GM21528 (cell line): ENCODE results near the gene RXFP1.

Source experiments
- ATAC-seq: cut with Tn5 transposase; IDR thresholded peaks from one replicate; pipeline ENCODE4 v1.9.1; 2021; ENCODE audit warnings: mild to moderate bottlenecking, moderate library complexity; ENCODE audit not compliant: unreplicated experiment, low FRiP score

The RXFP1 gene

GRCh38 chr4:158667651-158668198, 146.0 kb downstream of the RXFP1 start:
- ATAC-seq = no peak

- no peak for ATAC-seq
Observed at GRCh38 chr4:158669310-158669709, 147.6 kb downstream of the RXFP1 start.

GRCh38 chr4:158670975-158671664, 149.4 kb downstream of the RXFP1 start:
- peak; percentile 38 for ATAC-seq

GRCh38 chr4:158671665-158671914, 149.9 kb downstream of the RXFP1 start, which contains the start of gene C4orf46:
Gene C4orf46, minus strand, starts transcription at chr4:158671887. Its CDS starts 86 bp downstream, at chr4:158671801.
- ATAC-seq = no peak

- ATAC-seq = peak; percentile 89
Observed at GRCh38 chr4:158671915-158672806, 150.5 kb downstream of the RXFP1 start, which contains the start of gene ETFDH. Gene ETFDH, plus strand, starts transcription at chr4:158672296. Its CDS starts 161 bp downstream, at chr4:158672457.

- no peak for ATAC-seq
Observed at GRCh38 chr4:158673633-158674032, 152.0 kb downstream of the RXFP1 start.

- no peak for ATAC-seq
Observed at GRCh38 chr4:158676076-158676475, 154.4 kb downstream of the RXFP1 start.

GRCh38 chr4:158678767-158679166, 157.1 kb downstream of the RXFP1 start:
- no peak for ATAC-seq

- no peak for ATAC-seq
Observed at GRCh38 chr4:158681629-158682028, 159.9 kb downstream of the RXFP1 start.

GRCh38 chr4:158682066-158682465, 160.4 kb downstream of the RXFP1 start:
- ATAC-seq = no peak

- no peak for ATAC-seq
Observed at GRCh38 chr4:158688813-158689212, 167.1 kb downstream of the RXFP1 start.
